Cerebellar nuclear complex (tissue), 1 donor: Measurements from ENCODE around the gene KIF4A.

Experiments used
- DNase-seq, 2 experiments: peaks; one replicate each; lab custom pipeline; 2025; lab: John Stamatoyannopoulos, UW

KIF4A gene

GRCh38 chrX:70437921-70438665, 148.2 kb downstream of the KIF4A start:
- DNase-seq = no peak

- no peak for DNase-seq
Observed at GRCh38 chrX:70439016-70439415, 149.1 kb downstream of the KIF4A start.

- no peak for DNase-seq
Observed at GRCh38 chrX:70442224-70442623, 152.3 kb downstream of the KIF4A start.

GRCh38 chrX:70444326-70444945, 154.5 kb downstream of the KIF4A start, which contains the start of gene DLG3:
DLG3 (plus strand) TSS chrX:70444835; CDS start chrX:70445202, 367 bp downstream.
- peak; percentile 6 to 8 for DNase-seq

- no peak for DNase-seq
Observed at GRCh38 chrX:70444946-70445656, 155.2 kb downstream of the KIF4A start.

GRCh38 chrX:70445951-70446350, 156.0 kb downstream of the KIF4A start:
- DNase-seq = no peak

- no peak for DNase-seq
Observed at GRCh38 chrX:70446380-70447350, 156.8 kb downstream of the KIF4A start.

GRCh38 chrX:70449457-70449966, 159.6 kb downstream of the KIF4A start:
- DNase-seq = no peak

- DNase-seq = no peak
Observed at GRCh38 chrX:70452143-70452733, 162.3 kb downstream of the KIF4A start.

GRCh38 chrX:70453024-70453618, 163.2 kb downstream of the KIF4A start:
- no peak for DNase-seq

GRCh38 chrX:70454441-70455365, 164.8 kb downstream of the KIF4A start:
- peak in 1 of 2 experiments; percentile 7 for DNase-seq

GRCh38 chrX:70455366-70456202, 165.7 kb downstream of the KIF4A start:
- no peak for DNase-seq

GRCh38 chrX:70456256-70456655, 166.4 kb downstream of the KIF4A start:
- DNase-seq = no peak

- DNase-seq = no peak
Observed at GRCh38 chrX:70461026-70461425, 171.1 kb downstream of the KIF4A start.

- DNase-seq = no peak
Observed at GRCh38 chrX:70464051-70464450, 174.1 kb downstream of the KIF4A start.

GRCh38 chrX:70466968-70467367, 177.1 kb downstream of the KIF4A start:
- DNase-seq = no peak

- no peak for DNase-seq
Observed at GRCh38 chrX:70468709-70469108, 178.8 kb downstream of the KIF4A start.
